Cardiac fibroblast (primary cell): ENCODE measurements around the gene OTULINL.

ENCODE experiments used
- DNase-seq, 2 donors: peaks; one replicate each; pipeline versions ENCODE4 v3.0.0 to v3.0.0-alpha.2; 2010; ENCODE audit warnings: low read depth in 2 of 2
- H3K4me3 ChIP-seq, 2 donors: replicated peaks in 1 of 2; 1 replicate in 1 of 2; 2 replicates in 1 of 2; pipeline ENCODE4 v1.5.1; 2011; ENCODE audit warnings: low read depth in 2 of 2, low read length in 2 of 2, mild to moderate bottlenecking in 2 of 2, moderate library complexity in 1 of 2
- TF ChIP-seq, protein P1 (sequence below): IDR thresholded peaks from one replicate; pipeline ENCODE4 v1.5.1; 2011; ENCODE audit warnings: low read depth, mild to moderate bottlenecking, low read length, inconsistent platforms

The OTULINL gene

DNA sequence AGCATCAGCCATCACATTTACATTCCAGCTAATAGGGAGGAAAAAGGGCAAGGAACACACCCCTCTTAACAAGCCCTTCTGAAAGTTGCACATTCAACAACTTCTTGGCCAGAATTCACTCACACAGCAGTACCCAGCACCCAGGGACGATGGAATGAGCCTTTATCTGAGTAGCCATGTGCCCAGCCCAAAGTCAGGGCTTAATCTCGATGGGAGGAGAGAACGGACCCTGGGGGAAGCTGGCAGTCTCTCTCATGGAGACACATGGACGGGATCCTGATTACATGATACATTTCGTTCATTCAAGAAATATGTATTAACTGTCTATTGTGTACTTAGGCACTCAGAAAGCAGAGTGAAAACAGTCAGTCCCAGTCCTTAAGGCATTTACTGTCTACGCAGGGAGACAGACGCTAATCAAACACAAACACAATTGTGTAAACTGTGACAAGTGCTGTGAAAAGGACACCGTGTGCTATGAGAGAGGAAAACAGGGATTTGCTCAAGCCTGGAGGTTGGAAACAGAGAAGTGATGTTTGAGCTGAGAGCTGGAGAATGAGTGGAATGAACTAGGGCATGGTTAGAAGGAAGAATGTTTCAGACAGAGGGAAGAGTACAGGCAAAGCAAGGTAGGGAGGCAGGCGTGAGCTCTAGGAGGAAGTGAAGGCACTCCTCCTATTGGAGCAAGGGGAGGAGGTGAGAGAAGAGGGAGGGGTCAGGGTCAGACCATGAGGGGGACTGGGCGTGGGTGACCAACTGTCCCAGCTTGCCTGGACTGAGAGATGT, 7.4 kb downstream of the OTULINL start:
- H3K4me3 ChIP-seq = no peak overlapping the region
- DNase-seq = no peak
- TF ChIP-seq, protein P1, sequence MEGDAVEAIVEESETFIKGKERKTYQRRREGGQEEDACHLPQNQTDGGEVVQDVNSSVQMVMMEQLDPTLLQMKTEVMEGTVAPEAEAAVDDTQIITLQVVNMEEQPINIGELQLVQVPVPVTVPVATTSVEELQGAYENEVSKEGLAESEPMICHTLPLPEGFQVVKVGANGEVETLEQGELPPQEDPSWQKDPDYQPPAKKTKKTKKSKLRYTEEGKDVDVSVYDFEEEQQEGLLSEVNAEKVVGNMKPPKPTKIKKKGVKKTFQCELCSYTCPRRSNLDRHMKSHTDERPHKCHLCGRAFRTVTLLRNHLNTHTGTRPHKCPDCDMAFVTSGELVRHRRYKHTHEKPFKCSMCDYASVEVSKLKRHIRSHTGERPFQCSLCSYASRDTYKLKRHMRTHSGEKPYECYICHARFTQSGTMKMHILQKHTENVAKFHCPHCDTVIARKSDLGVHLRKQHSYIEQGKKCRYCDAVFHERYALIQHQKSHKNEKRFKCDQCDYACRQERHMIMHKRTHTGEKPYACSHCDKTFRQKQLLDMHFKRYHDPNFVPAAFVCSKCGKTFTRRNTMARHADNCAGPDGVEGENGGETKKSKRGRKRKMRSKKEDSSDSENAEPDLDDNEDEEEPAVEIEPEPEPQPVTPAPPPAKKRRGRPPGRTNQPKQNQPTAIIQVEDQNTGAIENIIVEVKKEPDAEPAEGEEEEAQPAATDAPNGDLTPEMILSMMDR = no peak

GRCh38 chr5:14590949-14591348, 9.4 kb downstream of the OTULINL start:
- TF ChIP-seq, protein P1 = no peak

GRCh38 chr5:14591548-14591947, 10.0 kb downstream of the OTULINL start:
- TF ChIP-seq, protein P1 = no peak
- H3K4me3 ChIP-seq = no peak overlapping the region
- no peak for DNase-seq

More at GRCh38 chr5:14590949-14591348, 9.4 kb downstream of the OTULINL start:
- DNase-seq = no peak
- H3K4me3 ChIP-seq = no peak overlapping the region

GRCh38 chr5:14593326-14594021, 11.9 kb downstream of the OTULINL start:
- no peak overlapping the region for H3K4me3 ChIP-seq
- TF ChIP-seq, protein P1 = no peak
- no peak for DNase-seq

DNA sequence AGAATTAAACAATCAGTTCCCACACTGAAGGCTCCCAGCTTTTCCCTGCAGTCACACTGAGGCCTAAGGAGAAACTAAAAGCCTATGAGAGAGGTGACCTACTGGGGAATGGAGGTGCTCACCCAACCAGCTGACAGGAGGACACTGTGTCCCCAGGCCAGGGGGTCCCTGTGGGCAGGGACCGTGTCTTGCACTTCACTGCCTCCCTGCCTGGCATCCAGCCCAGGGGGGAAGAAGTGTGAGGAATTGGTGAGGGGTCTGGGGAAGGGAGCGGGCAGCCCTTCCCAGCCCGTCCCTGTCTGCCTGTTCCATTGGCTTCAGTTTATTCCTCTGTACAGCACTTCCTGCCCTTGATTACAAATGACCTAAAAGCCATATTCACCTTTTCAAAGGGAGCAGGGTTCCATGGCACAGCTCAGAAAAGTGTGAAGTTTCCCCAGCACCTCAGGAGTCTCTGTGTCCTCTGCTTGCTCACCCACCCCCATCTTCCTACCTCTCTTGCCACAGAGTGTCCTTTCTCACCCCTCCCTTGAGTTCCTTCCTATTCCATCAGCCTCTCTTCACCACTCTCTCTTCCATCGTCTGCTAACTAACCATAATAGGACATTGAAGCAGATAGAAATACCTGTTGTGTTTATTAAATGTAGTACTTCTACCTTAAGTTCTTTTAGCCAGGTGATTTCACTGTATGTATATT, 12.9 kb downstream of the OTULINL start:
- TF ChIP-seq, protein P1 = no peak
- no peak overlapping the region for H3K4me3 ChIP-seq
- DNase-seq = no peak

DNA sequence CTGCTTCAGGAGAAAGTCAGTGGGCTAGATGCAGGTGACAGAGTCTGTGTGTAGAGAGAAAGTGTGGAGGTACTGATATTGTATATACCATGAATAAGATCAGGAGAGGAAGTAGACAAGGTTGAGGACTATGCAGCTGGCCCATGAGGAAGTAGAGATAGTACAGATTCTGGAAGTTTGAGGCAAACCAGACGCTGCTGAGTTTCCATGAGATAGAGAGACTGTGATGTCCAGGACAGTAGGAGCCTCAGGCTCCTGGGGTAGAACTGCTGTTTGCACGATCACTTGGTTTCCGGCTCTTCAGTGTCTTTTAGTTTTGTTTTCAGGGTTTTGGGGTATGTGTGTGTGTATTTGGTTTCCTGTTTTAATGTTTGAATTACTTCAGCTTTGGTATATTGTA, 13.6 kb downstream of the OTULINL start:
- no peak overlapping the region for H3K4me3 ChIP-seq
- TF ChIP-seq, protein P1 = no peak
- no peak for DNase-seq
